SU-DHL-6 (cell line): ENCODE results near the gene NHLRC4.

ENCODE experiments used
- EZH2phosphoT487 ChIP-seq: fragments of 200-600 bp; sonication (generic), shearing (Covaris generic); conservative IDR thresholded peaks from 2 replicates; pipeline ENCODE4 v1.6.1; 2018; ENCODE audit warnings: mild to moderate bottlenecking, antibody characterized with exemption, low read length, moderate library complexity, mixed read lengths
- TF ChIP-seq, protein P1 (sequence below): fragments of 200-600 bp; sonication (generic); IDR thresholded peaks from one replicate; pipeline ENCODE4 v1.5.1; 2017; ENCODE audit warnings: antibody characterized with exemption, mild to moderate bottlenecking, low read length, moderate library complexity; ENCODE audit not compliant: insufficient read depth, poor library complexity, severe bottlenecking

DNA sequence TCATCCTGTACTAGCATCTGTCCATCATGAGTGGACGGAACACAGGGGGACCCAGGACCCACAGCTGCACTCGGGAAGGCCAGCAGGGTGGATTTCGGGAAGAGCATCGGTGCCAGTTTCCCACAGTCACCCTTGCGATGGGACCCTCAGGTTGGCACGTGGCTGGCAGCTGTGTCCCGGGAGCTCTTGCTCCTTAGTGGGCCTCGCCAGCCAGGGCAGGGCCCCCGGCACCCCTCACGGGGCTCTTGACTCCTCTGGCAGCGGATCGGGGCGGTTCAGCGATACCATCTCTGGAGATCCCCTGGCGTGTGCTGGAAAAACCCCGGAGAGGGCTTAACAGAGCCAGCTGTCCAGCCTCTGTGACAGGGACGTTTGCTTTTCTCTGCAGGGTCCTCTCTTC, 30.1 kb upstream of the NHLRC4 start:
- TF ChIP-seq, protein P1, sequence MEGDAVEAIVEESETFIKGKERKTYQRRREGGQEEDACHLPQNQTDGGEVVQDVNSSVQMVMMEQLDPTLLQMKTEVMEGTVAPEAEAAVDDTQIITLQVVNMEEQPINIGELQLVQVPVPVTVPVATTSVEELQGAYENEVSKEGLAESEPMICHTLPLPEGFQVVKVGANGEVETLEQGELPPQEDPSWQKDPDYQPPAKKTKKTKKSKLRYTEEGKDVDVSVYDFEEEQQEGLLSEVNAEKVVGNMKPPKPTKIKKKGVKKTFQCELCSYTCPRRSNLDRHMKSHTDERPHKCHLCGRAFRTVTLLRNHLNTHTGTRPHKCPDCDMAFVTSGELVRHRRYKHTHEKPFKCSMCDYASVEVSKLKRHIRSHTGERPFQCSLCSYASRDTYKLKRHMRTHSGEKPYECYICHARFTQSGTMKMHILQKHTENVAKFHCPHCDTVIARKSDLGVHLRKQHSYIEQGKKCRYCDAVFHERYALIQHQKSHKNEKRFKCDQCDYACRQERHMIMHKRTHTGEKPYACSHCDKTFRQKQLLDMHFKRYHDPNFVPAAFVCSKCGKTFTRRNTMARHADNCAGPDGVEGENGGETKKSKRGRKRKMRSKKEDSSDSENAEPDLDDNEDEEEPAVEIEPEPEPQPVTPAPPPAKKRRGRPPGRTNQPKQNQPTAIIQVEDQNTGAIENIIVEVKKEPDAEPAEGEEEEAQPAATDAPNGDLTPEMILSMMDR = no peak
- TF ChIP-seq EZH2phosphoT487 = no peak
